NCI-H460 (cell line): ENCODE data around the gene HDAC4. TPM values are rescaled to one million over a fixed set of nuclear protein-coding genes. Genes with fewer than 3 reads are reported as not detected.

ENCODE experiments used
- DNase-seq: peaks from one replicate; pipeline ENCODE4 v3.0.0-alpha.2; 2016; ENCODE audit warnings: low read depth; ENCODE audit errors: extremely low read depth
- total RNA-seq: library from RNA; depleted of rRNA; stranded (reverse); fragments of >200 nt; shearing (Covaris generic); gene quantifications from 2 replicates; pipeline ENCODE4 v1.2.3, GENCODE V29; 2014

The HDAC4 gene
- total RNA-seq, 1 experiment from 2014 or later = 21.0 TPM

GRCh38 chr2:239018271-239019182 lies 382.3 kb downstream of the HDAC4 start:
- DNase-seq = no peak

GRCh38 chr2:239017491-239018098 lies 383.2 kb downstream of the HDAC4 start:
- no peak for DNase-seq

DNA sequence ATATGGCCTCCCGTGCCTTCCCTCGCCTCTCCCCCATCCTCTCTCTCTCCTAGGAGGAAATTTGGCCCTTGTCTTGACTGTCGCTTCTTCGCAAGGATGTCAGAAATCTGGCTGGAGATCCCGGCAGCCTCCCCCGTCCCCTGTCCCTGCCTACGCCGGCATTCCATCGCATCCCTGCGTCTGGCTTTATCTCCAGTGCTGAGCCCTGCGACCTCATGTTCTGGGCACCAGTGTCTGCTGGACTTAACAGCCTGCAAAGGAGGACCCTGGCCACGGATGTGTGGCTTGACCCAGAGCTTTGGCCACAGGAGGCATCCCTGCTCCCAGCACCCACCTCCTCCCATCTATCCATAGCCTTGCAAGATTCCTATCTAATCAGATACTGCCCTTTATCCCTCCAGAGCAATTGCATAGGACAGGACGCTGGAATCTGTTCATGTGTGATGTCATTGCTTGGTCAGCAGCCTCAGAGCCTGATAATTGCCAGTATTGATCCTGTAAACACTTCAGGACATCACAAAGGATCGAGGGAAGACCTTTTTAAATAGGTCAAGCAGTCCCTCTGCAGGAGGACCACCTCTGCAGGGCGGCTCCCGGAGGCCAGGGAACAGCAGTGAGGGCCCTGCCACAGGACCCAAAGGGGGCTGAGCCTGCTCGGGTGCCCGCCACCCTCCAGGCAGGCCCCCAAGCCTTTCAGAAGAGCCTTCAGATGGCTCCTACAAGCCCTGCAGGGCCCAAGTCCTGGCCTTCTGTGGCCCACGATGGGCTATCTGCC lies 384.7 kb downstream of the HDAC4 start:
- DNase-seq = no peak

- DNase-seq = no peak
Measured at GRCh38 chr2:239015218-239015900, 385.5 kb downstream of the HDAC4 start.

DNA sequence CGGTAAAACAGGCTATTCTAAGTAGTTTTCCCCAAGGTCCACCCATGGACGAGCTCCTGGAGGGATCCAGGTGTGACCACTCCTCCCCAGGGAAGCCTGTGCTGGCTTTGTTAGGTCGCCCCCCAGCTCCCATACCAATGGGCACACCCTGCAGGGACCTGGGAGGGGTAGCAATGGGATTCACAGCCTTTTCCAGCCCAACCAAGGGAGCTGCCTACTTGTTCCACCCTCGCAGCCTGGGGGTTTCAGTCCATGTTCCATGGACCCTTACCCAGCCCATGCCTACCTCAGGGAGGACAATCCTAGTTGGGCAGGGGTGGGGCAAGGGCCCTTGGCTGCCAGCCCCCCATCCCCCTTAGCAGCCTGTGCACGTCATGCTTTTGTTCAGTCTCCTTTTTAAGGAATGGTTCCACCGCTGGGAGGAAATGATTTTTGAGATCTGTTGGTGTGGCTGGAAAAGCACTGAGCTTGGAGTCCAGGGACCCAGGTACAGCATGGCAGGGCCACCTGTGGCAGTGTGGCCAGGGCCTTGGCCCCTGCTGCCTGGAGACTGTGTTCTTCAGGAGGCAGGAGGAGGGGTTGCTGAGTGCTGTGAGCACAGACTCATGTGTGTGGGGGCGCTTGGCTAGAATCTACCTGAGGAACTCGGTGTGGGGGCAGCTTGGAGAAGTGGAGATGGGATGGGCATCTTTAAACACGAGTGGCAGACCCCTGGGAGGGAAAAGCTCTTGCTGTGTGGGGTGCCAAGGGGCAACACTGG lies 386.2 kb downstream of the HDAC4 start:
- DNase-seq = no peak

DNA sequence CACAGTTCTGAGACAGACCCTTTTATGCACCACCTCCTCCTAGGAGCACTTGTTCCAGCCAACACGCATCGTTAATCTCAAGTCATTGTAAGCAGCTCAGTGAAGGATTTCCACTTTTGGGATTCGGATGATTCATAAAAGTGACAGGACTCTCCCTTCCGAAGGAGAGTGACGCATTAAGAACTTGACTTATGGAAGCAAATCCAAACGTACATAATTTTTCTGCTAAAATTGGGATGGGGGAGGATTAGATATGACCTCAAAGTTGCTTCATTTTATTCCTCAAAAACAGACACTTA lies 387.2 kb downstream of the HDAC4 start:
- DNase-seq = no peak

GRCh38 chr2:239012936-239013677 lies 387.7 kb downstream of the HDAC4 start:
- no peak for DNase-seq

GRCh38 chr2:239012228-239012627 lies 388.6 kb downstream of the HDAC4 start:
- DNase-seq = no peak

GRCh38 chr2:239009589-239009961 lies 391.2 kb downstream of the HDAC4 start:
- no peak for DNase-seq

DNA sequence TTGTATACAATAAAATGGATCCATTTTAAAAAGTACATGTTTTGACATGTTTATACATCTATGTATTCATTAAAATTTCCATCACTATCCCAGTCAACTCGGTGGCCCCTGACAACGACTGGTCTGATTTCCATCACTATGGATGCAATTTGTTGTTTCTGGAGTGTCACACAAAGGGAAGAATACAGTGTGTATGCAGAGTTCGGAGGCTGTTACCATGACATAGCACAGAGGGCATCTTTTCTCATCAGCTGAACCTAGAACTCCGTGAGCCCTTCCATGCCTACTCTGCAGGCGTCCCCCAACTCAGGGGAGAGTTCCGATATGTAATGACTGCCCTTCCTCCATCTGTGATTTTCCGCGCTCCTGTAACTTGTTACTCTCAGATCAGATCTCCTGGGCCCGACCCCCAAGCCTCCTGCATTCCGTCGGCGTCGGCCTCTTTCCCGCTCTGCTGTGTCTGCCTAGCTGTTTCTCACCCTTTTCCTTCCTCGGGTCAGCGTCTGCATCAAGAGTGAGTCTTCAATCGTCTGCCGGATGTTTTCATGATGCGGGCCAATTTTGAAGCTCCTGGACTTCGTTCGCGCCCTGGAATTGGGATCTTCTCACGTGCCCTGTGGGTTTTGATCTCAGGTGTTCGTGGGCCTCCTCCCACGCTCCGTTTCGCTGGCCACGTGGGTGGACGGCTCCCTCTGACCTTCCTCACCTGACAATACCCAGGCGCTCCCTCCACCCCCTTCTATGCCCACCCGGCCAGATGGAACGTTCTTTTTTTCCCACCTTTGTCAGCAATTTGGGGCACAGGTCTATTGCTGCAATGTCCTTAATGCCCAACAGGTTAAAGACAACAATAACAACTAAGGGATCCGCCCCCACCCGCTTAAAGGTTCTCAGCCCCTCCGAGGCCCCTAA lies 391.9 kb downstream of the HDAC4 start:
- no peak for DNase-seq

- DNase-seq = no peak
Measured at GRCh38 chr2:239008004-239008403, 392.8 kb downstream of the HDAC4 start.

DNA sequence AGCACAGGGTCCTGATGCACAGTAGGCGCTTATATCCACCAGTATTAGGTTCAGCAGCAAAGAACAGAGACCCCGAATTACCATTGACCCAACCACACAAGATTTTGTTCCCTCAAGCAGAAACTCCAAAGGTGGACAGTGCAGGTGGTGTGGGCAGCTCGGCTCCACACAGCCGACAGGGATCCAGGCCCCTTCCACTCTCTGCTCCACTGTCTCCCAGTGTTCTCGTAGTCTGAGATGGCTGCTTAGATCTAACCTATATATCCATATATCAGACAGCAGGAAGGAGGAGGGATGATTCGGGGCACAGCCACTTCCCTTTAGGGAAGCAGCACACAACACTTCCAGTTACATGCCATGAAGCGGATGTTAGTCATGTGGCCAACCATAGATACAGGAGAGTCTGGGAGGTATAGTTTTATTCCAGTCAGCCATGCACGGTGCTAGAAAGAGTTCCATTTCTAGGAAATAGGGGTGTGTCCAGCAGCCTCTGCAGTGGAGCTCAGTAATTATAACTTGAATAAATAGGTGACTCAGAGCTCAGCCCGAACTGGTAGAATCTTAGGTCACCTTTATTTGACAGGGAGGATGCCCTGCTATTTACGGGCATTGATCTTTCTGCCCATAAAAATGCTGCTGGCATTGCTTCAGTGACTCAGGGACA lies 394.1 kb downstream of the HDAC4 start:
- DNase-seq = no peak

- no peak for DNase-seq
Measured at GRCh38 chr2:239005586-239005985, 395.2 kb downstream of the HDAC4 start.

- no peak for DNase-seq
Measured at GRCh38 chr2:239004274-239005015, 396.4 kb downstream of the HDAC4 start.

GRCh38 chr2:239003624-239004273 lies 397.1 kb downstream of the HDAC4 start:
- DNase-seq = no peak

DNA sequence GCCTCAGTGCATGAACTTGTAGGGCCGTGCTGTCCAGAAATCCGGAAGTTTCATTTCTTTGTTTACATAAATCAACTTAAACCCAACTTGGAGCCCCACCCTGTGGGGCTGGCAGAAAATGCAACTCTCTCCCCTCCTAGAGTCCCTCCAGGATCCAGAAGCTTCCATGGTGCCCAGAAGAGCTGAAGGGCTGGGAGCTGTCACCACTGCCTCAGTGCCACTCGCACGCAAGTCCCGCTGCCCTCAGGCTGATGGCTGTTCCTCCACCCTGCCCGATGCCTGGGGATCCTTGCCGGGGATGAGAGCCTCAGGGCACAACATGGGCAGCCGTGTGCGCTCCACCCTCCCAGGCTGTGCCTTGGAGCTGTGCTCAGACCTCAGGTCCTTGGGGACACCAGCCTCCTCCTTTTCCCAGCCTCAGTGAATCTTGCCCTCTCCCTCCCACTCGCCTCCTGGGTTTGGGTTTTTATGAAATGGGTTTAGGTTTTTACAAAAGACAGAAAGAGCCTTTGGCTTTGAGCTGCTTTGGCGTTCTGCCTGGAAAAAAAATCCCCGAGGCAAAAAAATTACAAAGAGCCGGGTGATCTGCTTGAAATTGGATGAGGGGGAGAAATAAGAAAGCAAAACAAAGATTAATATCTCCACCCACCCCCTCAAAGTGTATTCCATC lies 397.7 kb downstream of the HDAC4 start:
- peak; percentile 14 for DNase-seq
